Activated CD8-positive, alpha-beta memory T cell treated with anti-CD3 and anti-CD28 coated beads, Interleukin-2, amount 50 U/mL, for 48 hours (primary cell): Measurements from ENCODE around the gene POLR2E.
A peak's percentile ranks its signal among the peaks of the same experiment; 100 is the strongest.

Experiments
- DNase-seq: peaks from one replicate; pipeline ENCODE4 v3.0.0-alpha.2; 2020

Gene POLR2E

DNA sequence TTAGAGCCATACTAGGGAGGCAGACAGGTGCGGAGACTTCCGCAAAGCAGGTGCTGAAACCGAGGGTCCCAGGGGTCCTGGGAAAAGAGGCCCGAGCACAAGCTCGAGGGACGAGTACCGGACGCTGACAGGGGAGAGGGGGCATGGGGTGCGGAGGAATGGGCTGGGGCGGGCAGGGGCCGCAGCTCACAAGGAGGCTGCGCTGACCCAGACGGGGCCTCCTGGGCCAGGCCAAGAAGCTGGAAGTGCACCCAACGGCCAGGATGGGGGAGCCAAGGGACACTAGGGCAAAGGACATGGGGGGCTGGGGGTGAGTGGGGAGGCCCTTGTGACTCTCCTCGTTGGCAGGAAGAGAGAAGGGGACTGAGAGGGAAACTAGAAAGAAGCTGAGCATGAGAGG lies 1.8 kb downstream of the POLR2E start:
- no peak for DNase-seq

DNA sequence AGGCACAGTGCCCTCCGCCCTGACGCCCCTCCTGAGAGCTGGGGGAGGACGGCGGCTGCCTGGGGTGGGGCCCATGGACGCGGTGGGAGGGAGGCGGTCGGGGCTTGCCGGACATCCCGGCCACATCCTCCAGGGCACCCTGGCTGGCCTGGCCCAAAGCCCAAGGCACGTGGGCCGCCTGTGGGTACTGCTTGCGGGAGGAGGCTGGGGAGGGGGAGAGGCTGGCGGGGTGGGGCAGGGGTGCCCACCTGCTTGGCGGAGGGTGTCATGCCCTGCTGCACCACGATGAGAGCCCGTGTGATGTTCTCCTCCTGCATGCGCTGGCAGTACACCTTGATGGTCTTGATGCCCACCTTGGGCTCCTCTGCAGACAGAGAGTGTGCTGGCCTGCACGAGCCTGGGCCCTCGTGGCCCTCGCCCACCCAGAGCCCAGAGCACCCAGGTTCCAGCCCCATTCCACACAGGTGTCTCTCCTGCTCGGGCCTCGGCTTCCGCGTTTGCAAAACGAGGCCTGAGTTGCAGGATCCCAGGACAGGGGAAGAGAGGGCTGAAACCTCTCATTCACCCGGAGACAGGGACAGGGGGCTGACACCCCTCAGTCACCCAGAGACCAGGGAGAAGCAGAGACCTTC lies 3.5 kb downstream of the POLR2E start:
- no peak for DNase-seq

DNA sequence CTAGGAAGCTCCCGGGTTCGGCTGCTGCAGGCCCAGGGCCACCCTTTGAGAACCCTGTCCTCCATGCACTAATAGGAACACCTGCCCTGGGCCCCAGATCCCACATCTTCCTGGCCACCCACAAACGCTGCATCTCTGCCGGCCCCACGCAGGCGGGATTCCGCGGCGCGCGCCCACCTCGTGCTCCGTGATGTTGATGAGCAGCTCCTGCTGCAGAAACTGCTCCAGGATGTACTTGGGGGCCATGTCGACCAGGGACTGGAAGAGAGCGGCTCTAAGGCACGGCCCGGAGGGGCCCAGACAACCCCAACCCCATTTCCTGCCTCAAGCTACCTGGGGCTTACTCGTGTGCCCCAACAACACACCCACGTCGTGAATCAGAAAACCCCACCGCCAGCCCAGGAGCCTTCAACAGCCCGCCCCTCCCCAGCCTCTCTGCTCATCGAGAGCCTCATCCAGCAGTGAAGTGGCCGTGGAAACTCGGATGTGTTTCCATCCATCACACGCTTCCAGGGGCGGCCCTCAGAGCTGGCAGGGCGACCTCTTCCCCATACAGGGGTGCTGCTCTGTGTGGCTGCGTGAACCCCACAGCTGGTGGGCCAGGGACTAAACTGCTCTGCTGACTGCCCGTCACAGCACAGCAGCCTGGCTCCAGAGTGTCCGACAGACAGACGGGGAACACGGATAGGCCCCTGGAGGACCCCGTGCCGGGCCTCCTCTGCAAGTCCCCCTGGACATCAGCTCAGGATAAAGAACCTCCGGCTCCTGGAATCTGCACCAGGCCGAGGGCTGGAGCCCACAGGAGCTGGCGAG lies 4.2 kb downstream of the POLR2E start:
- DNase-seq: no peak

DNA sequence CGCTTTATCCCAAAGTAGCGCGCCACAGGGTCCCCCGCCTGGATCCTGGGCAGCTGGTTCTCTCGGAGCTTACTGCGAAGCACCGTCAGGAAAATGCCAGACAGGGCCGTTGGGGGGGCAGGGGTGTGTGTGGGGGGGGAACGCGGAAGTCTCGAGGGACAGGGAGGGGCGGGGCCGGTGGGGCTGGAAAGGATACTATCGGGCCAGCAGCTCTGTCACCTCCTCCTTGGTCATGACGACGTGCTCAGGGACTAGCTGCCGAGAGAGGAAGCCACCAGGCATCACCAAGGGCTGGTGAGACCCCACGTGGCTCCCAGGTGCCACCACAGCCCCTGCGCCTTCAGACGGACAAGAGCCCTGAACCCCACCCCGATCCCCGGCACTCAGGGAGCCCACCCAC lies 5.3 kb downstream of the POLR2E start:
- no peak for DNase-seq

DNA sequence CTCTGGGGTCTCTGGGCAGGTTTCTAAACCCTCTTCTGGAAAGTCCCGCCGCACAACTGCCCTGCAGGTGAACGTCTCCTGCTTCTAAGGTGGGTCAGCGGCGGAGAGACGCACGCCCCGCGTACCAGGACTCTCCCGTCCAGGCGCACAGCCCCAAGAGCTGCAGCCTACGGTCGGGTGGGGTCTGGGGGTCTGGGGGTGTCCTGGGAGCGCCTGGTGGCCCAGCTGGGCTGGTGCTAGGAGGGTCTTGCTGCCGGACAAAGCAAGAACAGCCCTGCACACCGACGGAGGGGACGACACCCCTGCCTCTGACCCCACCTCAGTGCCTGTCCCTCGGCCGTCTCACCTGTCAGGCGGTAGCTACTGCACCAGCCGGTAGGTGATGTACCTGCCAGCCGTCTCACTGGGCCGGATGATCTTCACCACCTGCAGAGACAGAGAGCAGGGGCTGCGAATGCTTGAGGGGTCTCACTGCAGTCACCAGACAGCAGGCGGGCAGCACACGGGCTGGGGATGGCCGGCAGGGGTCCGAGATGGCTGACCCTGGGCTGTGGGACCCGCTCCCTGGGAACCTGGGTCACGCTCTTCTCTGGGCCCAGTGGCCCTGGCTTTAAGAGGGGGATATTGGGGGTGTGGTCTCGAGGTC lies 5.9 kb downstream of the POLR2E start:
- DNase-seq: no peak

DNA sequence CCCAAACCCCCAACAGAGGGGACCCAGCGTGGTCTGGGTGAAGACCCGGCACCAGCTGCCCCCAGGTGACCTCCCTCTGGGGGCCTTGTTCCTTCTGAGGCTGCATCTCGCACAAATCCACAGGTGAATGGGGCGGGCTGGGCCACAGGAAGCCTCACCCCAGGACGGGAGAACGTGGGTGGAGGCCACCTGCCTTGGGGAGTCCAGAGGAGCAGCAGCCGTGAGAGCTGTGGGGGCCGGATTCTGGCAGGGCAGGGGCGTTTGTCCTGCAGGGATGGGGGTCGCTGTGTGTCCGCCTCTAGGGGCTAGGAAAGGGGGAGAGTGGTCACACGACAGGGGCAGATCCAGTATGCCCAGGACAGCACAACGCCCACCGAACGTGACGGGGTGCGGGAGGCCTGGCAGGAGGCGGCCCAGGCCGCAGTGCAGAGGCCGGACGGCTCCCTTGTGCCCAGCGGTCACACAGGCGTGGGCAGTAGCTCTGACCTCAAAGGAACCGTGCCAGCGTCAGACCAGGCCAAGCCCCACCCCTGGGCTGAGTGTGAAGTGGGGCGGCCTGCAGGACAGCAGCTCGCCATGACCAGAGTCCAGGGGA lies 6.7 kb downstream of the POLR2E start:
- DNase-seq: no peak

DNA sequence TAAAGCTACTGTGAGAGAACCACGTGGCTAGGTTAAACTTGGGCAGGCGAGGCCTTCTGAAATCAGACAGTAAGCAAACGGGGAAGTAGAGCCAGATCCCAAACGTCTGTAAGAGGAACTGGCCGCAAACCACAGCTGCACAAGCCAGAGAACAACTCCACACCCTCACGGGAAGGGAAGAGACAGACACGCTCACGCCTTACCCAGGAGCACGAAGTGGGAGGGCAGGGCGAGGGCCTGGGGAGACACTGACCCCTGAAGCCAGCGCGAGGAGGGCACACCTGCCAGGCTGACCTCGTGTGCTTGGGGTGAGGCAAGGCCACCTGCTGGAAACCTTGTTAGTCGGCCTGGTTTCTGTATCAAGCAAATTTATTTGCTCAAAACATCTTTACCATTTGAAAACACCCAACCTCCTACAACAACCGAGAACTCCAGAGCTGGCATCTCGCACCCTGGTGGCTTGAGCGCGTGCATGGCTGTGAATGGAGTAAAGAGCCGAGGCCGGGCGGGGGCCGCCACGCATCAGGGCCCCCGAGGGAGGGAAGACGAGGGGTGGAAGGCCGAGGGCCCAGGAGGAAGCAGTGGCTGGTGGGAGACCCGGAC lies 7.3 kb downstream of the POLR2E start:
- DNase-seq: no peak

DNA sequence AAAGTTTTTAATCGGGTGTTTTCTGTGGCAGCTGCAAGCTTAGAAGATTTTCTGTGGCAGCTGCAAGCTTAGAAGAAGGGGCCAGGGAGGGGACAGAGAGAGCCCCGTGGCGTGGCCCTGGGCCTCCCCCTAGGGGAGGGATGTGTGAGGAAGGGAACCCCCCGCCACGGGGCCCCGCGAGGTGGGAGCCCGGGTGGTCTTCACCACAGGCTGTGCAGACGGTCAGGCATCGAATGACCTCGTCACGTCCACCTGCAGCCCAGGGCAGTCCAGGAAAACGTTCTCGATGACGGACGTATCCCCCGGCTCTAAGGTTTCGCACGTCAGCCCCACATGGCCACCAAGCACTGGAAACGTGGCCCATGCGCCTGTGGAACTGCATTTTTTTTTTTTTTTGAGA lies 8.6 kb downstream of the POLR2E start:
- DNase-seq: no peak

DNA sequence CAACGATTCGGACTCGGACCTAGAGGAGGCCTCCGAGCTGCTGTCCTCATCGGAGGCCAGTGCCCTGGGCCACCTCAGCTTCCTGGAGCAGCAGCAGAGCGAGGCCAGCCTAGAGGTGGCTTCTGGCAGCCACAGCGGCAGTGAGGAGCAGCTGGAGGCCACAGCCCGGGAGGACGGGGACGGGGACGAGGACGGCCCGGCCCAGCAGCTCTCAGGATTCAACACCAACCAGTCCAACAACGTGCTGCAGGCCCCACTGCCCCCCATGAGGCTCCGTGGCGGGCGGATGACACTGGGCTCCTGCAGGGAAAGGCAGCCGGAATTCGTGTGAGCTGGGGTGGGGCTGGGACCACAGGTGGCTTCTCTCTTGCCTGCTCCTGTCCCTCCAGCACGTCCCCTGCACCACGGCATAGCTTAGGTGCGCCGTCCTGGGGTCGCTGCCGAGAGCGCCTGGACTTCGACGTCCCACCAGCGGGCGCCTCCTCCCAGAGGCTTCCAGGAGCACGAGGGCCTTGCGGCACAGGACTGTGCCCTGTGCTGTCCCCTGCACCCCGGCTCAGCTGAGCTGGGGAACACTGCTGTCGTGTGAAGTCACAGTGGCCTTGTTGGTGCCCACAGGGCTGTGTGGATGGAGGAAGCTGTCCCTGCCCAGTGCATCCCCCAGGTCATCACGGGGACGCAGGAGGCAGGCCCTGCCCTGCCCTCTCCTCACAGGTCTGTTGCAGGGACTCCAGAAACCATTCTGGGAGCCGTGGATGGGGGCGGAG lies 9.3 kb downstream of the POLR2E start:
- DNase-seq: no peak

DNA sequence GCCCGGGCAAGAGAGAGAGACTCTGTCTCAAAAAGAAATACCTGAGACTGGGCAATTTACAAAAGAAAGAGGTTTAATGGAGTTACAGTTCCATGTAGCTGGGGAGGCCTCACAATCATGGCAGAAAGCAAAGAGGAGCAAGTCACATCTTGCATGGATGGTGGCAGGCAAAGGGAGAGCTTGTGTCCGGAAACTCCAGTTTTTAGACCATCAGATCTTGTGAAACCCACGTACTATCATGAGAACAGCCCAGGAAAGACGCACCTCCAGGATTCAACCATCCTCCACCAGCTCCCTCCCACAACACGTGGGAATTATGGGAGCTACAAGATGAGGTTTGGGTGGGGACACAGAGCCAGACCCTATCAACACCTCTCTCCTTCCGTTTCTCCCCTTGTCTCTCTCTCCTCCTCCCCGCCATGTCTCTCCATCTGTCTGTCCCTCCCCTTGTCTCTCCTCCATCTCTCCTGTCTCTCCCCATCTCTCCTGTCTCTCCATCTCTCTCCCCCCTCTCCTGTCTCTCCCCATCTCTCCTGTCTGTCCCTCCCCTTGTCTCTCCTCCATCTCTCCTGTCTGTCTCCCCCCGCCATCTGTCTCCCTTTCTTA lies 10.0 kb downstream of the POLR2E start:
- no peak for DNase-seq

DNA sequence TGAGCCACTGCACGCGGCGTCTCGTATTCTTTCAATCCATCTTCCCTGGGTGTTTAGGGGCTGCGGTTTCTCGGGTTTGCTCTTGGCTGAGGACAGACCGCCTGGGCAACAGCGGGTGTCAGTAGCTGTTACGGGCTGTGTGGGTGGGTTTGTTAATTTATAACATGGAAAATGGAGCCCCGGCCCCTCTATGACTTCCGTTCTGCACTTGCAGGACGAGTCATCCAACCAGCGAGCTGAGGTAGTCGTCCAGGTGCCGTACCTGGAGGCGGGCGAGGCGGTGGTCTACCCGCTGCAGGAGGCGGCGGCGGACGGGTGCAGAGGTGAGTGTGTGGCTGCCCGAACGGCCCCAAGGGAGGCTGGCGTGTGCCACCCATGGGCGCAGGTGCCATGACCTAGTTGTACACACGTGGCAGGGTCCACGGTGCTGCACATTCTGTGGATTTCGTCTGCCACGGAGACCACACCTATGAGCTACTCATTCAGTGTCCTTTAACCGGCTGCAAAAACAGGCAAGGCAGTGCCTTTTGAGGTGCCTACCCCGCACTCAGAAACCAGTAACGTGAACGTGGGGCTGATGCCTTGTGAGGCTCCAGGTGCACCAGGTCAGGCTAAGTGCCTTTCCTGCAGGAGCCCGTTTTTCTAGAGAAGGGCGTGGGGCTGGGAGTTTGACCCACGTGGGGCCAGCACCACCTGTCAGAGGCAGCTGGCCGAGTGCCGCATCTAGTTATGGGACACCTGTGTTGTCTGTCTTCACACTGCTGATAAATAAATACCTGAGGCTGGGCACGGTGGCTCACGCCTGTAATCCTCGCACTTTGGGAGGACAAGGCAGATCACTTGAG lies 10.9 kb downstream of the POLR2E start:
- no peak for DNase-seq

DNA sequence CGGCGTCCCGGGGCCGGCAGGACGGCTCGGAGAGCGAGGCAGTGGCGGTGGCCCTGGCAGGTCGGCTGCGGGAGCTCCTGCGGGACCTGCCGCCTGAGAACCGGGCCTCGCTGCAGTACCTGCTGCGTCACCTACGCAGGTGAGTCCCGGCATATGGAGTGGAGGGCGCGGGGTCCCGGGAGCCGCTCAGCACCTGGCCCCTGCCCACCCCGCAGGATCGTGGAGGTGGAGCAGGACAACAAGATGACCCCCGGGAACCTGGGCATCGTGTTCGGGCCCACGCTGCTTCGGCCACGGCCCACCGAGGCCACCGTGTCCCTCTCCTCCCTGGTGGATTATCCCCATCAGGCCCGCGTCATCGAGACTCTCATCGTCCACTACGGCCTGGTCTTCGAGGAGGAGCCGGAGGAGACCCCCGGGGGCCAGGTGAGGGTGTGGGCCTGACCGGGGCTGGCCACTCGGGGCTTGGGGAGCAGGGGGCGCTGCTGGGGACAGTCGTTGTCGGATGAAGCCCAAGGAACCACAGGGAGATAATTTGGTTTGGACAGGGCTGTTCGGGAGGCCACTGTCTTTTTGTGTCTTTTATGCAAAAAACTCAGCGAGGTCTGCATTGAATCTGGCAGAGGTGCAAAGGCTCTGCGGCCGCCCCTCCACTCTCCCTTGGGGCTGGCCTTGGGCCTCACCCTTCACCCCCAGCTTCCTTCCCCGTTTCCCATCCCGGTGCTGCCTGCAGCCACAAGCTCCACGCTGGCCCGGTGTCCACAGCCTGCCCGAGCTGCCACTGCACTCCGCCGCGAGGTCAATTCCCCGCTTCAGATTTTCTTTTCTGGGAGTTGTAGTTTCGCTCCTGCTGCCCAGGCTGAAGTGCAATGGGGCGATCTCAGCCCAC lies 12.0 kb downstream of the POLR2E start:
- DNase-seq: no peak

DNA sequence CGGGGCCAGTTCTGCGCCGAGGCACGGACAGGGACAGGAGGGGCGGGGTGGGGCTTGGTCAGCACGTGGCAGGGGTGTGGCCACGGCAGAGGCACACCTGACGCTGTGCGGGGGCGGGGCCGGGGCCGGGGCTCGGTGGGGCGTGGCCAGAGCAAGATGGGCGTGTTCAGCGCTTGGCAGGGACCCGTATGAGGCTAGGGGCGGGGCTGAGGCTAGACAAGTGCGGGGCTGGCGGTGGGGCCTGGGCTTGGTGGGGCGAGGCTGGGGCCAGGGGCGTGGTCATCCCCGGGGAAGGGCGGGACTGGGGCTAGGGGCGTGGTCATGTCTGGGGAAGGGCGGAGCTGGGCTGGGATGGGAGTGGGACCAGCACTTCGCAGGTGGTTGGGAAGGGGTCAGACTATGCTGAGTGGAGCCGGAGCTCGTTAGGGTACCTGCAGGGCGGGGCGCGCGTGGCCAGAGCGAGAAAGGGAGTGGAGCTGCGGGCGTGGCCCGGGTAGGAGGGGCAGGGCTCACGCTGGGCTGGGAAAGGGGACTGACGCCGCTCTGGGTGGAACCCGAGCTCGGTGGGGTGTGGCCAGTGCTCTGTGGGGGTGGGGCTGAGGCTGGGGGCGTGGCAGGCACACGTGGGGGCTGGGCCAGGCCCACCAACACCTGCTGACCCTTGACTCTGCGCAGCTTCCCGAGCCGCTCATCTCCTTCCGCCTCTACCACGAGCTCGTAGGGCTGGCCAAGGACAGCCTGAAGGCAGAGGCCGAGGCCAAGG lies 12.8 kb downstream of the POLR2E start:
- DNase-seq: peak; percentile 92

DNA sequence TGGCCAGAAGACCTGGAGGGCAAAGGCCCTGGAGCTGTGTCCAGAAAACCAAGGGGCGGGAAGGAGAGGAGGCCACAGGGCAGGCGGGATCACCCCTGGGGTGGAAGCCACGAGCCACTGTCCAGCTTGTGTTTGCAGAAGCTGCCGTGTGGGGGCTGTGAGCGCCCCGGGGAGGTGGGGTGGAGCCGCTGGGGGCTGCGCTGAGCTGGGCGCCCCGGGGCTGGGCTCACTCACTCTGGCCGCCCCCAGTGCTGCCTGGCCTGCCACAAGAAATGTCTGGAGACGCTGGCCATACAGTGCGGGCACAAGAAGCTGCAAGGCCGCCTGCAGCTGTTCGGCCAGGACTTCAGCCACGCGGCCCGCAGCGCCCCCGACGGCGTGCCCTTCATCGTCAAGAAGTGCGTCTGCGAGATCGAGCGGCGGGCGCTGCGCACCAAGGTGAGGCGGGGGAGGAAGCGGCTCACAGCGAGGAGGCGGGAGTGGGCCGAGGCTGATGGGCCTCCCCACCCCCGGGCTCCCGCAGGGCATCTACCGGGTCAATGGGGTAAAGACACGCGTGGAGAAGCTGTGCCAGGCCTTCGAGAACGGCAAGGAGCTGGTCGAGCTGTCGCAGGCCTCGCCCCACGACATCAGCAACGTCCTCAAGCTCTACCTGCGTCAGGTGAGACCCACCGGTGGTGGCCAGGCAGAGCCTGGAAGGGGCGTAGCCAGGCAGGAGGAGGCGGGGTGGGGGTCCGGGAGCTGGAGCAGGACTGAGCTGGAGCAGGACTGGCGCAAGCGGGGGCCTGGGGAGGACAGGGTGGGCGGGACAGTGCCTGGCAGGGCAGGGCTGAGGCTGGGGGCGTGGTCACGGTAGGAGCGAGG lies 13.6 kb downstream of the POLR2E start:
- no peak for DNase-seq

DNA sequence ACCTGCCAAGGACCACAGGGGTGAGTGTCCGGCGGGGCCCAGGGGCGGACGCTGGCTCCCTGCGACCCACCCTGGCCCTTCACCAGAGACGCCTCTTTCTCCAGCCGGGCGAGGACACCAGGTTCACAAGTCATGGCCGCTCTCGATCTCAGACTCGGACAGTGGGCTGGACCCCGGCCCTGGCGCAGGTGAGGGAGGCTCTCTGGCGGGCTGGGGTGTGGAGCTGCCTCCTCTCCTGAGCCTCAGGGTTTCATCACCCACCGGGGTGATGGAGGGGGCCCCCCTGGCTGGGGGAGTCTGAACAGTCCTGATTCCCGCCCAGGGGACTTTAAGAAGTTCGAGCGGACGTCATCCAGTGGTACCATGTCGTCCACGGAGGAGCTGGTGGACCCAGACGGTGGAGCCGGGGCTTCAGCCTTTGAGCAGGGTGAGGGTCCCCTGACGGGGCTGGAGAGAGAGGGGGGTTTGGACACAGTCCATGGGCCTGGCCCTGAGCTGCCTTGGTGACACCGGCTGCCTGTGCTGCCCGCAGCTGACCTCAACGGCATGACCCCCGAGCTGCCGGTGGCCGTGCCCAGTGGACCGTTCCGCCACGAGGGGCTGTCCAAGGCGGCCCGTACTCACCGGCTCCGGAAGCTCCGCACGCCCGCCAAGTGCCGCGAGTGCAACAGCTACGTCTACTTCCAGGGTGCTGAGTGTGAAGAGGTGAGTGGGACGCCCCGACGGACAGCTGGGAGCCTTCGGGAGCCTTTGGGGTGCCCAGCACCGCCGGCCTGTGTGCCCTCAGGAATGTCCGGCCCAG lies 14.6 kb downstream of the POLR2E start:
- no peak for DNase-seq

DNA sequence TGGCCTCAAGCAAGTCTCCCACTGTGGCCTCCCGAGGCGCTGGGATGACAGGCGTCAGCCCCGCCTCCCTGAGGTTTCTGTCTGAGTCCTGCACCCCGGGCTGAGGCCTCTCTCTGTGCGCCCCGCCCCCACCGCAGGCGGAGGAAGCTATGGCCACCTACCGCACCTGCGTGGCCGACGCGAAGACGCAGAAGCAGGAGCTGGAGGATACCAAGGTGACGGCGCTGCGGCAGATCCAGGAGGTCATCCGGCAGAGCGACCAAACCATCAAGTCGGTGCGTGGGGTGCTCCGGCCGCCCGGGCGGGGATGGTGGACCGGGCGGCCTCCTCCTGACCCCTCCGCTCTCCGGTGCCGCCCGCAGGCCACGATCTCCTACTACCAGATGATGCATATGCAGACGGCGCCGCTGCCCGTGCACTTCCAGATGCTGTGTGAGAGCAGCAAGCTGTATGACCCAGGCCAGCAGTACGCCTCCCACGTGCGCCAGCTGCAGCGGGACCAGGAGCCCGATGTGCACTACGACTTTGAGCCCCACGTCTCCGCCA lies 15.5 kb downstream of the POLR2E start:
- peak; percentile 86 for DNase-seq

DNA sequence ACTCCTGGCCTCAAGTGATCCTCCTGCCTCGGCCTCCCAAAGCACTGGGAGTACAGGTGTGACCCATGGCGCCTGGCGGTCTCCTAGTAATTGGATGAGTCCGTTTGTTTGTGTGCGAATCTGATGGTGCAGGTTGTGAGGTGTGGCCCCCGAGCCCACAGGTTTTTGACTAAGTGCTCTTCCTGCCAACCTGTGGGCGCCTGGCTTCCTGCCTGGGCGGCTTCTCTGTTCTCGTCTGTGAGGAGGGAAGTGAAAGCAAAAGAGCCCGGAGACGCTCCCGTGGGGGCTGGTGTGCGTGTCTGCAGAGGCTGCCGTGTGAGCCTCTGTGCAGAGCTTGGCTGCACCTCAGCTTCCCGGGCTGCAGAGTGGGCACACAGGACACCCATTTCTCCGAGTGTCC lies 18.2 kb downstream of the POLR2E start:
- DNase-seq: peak; percentile 90
